Stimulated activated naive B cell treated with anti-CD40 and anti-IgM and Interleukin-4, amounts not matched to agents 10 μg/mL and 1 μg/mL and 100 μg/mL, for 72 hours (primary cell): ENCODE results near the gene MX1.

Experiments used
- ATAC-seq, 2 donors: fragments of 150-1000 bp; cut with Tn5 transposase; replicated peaks; 2 replicates each; pipeline ENCODE4 v1.10.0; 2021; ENCODE audit warnings: moderate library complexity in 1 of 2
- DNase-seq: peaks from one replicate; pipeline ENCODE4 v3.0.0; 2021
- H3K27ac Mint-ChIP-seq: one replicate; pipeline ENCODE4 v1.8.0; 2022; ENCODE audit warnings: mild to moderate bottlenecking, mixed read lengths
- H3K27me3 Mint-ChIP-seq, 2 donors: one replicate each; pipeline ENCODE4 v1.8.0; 2022; ENCODE audit warnings: mixed read lengths in 2 of 2
- H3K36me3 Mint-ChIP-seq, 2 donors: one replicate each; pipeline ENCODE4 v1.8.0; 2022; ENCODE audit warnings: mixed read lengths in 2 of 2, mild to moderate bottlenecking in 1 of 2
- H3K4me1 Mint-ChIP-seq, 2 donors: one replicate each; pipeline ENCODE4 v1.8.0; 2022; ENCODE audit warnings: mixed read lengths in 2 of 2, mild to moderate bottlenecking in 1 of 2
- H3K4me3 Mint-ChIP-seq, 2 donors: one replicate each; pipeline ENCODE4 v1.8.0; 2022; ENCODE audit warnings: mild to moderate bottlenecking in 2 of 2, mixed read lengths in 2 of 2, moderate library complexity in 1 of 2
- H3K9me3 Mint-ChIP-seq, 2 donors: one replicate each; pipeline ENCODE4 v1.8.0; 2022; ENCODE audit warnings: mixed read lengths in 2 of 2, mild to moderate bottlenecking in 1 of 2

MX1 gene

DNA sequence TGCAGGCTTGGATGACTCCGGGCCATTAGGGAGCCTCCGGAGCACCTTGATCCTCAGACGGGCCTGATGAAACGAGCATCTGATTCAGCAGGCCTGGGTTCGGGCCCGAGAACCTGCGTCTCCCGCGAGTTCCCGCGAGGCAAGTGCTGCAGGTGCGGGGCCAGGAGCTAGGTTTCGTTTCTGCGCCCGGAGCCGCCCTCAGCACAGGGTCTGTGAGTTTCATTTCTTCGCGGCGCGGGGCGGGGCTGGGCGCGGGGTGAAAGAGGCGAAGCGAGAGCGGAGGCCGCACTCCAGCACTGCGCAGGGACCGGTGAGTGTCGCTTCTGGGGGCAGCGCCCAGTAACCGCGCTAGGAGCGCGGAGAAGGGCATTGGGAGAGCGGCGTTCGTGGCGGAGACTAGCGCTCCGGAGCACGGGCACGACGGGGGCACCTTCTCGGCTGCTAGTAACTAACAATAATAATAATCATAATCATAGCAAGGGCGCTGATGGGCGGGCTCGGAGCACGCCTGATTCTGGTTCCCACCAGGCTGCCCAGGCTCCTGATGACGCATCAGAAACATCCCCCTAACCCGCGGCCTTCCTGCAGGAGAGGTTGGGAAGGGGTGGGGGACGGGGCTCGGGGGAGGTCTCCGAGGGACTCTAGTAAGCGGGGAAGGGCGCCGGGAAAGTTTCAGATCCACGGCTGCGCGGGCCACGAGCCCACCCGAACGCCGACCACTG is at the start of gene MX1:
TSS of gene MX1 (plus strand) at position 286 of the 722 bp plus-strand sequence. CDS start 5,832 bp downstream, outside the sequence.
- H3K4me1 Mint-ChIP-seq = peaks cover 49 to 81% of the 10 kb centered on the region in 2 donors
- H3K36me3 Mint-ChIP-seq = peaks cover 0 to 8% of the 10 kb centered on the region in 2 donors
- ATAC-seq = peak; percentile 92
- peaks cover 2 to 4% of the 10 kb centered on the region in 2 donors for H3K9me3 Mint-ChIP-seq
- peak; percentile 70 for DNase-seq
- peak within 1 kb of the TSS; percentile 93 to 99 for H3K4me3 Mint-ChIP-seq
- no peaks in the 10 kb centered on the region for H3K27me3 Mint-ChIP-seq
- H3K27ac Mint-ChIP-seq = peak within 1 kb of the TSS; percentile 92

GRCh38 chr21:41377715-41378114 is 48.3 kb upstream of the MX1 start:
- no peak for DNase-seq
- Mint-ChIP-seq H3K36me3 (peaks cover 36 to 38% of the 10 kb centered on the region in 2 donors), H3K9me3 (no peaks in the 10 kb centered on the region), H3K27ac (no peak overlapping the region), H3K4me1 (peaks cover 5 to 12% of the 10 kb centered on the region in 2 donors), H3K27me3 (no peaks in the 10 kb centered on the region), H3K4me3 (no peak overlapping the region)
- ATAC-seq = no peak

- H3K4me1 Mint-ChIP-seq = peaks cover 3 to 12% of the 10 kb centered on the region in 2 donors
- peaks cover 36 to 38% of the 10 kb centered on the region in 2 donors for H3K36me3 Mint-ChIP-seq
- no peaks in the 10 kb centered on the region for H3K9me3 Mint-ChIP-seq
Observed at GRCh38 chr21:41378849-41379248, 47.2 kb upstream of the MX1 start.

DNA sequence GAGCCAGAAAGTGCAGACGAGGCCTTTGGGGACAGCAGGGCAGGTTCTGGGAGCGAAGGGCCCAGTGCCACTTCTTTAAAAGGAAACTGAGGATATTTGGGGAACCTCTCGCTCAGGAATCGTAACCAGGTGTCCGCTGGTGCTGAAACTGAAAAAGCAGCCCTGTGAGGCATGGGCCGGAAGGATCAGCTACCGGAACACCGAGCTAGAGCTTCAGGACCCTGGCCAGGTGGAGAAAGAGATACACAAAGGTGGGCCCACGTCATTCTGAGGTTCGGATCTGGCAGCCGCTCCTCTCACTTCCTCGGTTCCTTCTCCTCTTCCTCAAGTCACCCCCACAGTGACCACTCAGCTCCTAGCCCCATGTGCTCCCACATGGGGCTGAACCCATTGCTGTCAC is 46.1 kb upstream of the MX1 start:
- H3K4me1 Mint-ChIP-seq = peaks cover 1 to 7% of the 10 kb centered on the region in 2 donors
- H3K4me3 Mint-ChIP-seq = no peak overlapping the region
- no peak for ATAC-seq
- no peak overlapping the region for H3K27ac Mint-ChIP-seq
- peaks cover 35 to 38% of the 10 kb centered on the region in 2 donors for H3K36me3 Mint-ChIP-seq
- no peaks in the 10 kb centered on the region for H3K27me3 Mint-ChIP-seq
- H3K9me3 Mint-ChIP-seq = no peaks in the 10 kb centered on the region
- DNase-seq = no peak

More at GRCh38 chr21:41378849-41379248, 47.2 kb upstream of the MX1 start:
- no peaks in the 10 kb centered on the region for H3K27me3 Mint-ChIP-seq
- H3K27ac Mint-ChIP-seq = no peak overlapping the region
- no peak overlapping the region for H3K4me3 Mint-ChIP-seq
- DNase-seq = no peak
- ATAC-seq = no peak

DNA sequence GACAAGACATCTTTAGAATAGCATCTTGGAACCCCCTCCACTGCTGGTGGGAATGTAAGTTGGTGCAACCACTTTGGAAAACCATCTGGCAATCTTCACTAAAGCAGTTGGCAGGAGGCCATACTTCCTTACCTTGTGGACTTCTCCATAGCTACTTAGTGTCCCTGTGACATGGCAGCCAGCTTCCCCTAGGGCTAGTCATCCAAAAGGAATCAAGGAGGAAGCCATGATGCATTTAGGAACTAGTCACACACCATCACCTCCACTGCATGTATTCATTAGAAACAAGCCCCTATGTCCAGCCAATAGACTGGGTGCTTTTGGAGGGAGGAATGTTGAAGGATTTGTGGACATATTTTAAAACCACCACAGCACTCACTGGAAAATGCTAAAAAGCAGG is 44.3 kb upstream of the MX1 start:
- no peaks in the 10 kb centered on the region for H3K9me3 Mint-ChIP-seq
- H3K27ac Mint-ChIP-seq = no peak overlapping the region
- ATAC-seq = no peak
- H3K4me3 Mint-ChIP-seq = no peak overlapping the region
- H3K4me1 Mint-ChIP-seq = no peaks in the 10 kb centered on the region
- no peak for DNase-seq
- peaks cover 36 to 40% of the 10 kb centered on the region in 2 donors for H3K36me3 Mint-ChIP-seq
- H3K27me3 Mint-ChIP-seq = no peaks in the 10 kb centered on the region

DNA sequence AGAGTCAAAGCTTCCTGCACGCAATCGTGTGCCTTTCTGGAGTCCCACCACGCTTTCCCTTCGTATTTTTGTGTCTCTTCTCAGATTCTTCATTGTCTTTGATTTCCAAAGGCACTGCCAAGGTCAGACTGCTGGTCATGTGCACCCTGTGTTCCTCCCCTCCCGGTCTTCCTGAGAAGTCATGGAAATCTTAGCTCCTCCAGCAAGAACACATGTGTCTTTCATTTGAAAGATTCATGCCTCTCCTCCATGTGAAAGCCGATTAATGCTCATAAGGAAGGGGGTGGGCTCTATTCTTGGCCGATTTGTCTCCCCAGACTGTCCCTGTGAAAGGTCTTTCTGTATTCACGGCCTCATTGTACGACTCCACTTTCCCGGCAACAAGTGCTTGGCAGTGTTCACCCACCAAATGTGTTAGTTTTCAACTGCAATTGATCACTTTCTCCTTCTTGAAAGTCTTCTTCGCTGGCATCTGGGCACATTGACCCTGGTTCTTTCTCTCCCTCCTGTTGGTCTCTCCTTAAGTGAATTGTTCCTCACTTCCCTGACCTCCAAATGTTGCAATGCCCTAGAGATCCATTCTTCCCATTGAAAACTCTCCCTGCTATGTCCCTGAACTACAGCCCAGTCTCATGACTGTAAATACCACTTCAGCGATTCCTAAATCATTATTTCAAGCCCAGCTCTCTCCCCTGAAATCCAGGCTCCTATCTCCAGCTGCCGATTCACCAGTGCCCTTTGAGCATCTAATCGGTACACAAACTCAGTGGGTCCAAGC is 38.8 kb upstream of the MX1 start:
- no peak overlapping the region for H3K27ac Mint-ChIP-seq
- H3K4me1 Mint-ChIP-seq = no peaks in the 10 kb centered on the region
- ATAC-seq (no peak), DNase-seq (no peak)
- no peaks in the 10 kb centered on the region for H3K9me3 Mint-ChIP-seq
- H3K36me3 Mint-ChIP-seq = peaks cover 27 to 38% of the 10 kb centered on the region in 2 donors
- no peaks in the 10 kb centered on the region for H3K27me3 Mint-ChIP-seq
- H3K4me3 Mint-ChIP-seq = no peak overlapping the region

DNA sequence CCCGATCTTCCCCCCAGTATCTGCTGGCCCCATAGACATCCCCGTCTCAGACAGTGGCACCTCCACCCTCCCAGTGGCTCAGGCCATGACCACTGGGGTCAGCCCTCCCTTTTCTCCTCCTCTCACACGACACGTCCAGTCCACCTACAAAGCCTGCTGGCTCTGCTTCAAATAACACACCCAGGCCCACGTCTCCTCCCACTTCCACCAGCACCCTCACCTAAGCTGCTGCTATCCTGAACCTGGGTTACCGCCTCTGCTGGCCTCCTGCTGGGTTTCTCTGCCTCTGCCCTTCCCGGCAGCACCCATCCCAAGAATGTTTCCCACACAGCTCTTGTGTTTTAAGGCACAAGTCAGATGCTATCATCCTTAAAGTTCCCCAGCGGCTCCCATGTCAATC is 38.2 kb upstream of the MX1 start:
- Mint-ChIP-seq H3K27me3 (no peaks in the 10 kb centered on the region), H3K36me3 (peaks cover 24 to 35% of the 10 kb centered on the region in 2 donors), H3K27ac (no peak overlapping the region), H3K4me3 (no peak overlapping the region), H3K4me1 (no peaks in the 10 kb centered on the region), H3K9me3 (no peaks in the 10 kb centered on the region)
- ATAC-seq (no peak), DNase-seq (no peak)

DNA sequence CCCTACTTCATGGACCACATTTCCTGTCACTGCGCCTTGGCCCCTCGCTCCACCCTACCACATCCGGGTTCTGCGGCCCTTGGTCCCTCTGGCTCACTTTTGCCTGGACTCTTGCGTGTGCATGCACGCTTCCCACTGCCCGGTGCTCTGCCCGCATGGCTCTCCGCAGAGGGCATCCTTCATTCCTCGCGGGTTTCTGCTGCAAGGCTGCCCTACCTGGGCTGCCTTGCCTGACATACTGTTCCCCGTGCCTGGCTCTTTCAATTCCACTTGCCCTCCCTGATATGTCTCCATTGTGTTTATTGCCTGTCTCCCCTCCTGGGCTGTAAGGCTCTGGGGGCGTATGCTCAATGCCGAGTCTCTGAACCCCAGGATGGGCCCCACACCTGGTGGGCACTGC is 37.8 kb upstream of the MX1 start:
- no peaks in the 10 kb centered on the region for H3K4me1 Mint-ChIP-seq
- no peak overlapping the region for H3K27ac Mint-ChIP-seq
- H3K27me3 Mint-ChIP-seq = no peaks in the 10 kb centered on the region
- DNase-seq (no peak), ATAC-seq (no peak)
- H3K9me3 Mint-ChIP-seq = no peaks in the 10 kb centered on the region
- H3K4me3 Mint-ChIP-seq = no peak overlapping the region
- H3K36me3 Mint-ChIP-seq = peaks cover 24 to 36% of the 10 kb centered on the region in 2 donors

DNA sequence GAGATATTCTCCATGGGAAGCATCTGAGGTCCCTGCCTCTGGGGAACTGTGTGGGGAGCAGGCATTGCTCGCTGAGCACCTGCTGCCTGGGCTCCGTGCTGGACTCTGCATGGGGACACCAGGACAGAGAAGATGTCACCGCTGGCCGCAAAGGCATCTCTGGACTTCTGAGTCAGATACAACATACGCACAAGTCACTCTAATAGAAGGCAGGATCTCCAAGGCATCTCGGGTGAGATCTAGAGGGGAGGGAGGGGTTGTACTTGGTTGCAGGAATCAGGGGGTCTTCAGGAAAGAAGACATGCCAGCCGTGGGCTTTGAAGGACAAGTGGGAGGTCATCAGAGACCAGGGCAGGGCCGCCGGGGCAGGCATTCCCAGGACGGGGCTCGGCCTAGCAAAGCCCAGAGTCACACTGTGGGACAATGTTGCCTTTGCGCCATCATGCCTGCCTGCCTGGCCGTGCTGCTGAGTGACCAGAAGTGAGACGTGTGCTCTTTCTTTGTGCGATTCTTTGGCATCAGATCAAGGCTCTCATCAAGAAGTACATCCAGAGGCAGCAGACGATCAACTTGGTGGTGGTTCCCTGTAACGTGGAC is 35.9 kb upstream of the MX1 start:
- Mint-ChIP-seq H3K9me3 (no peaks in the 10 kb centered on the region), H3K4me3 (no peak overlapping the region), H3K4me1 (peaks cover 0 to 2% of the 10 kb centered on the region in 2 donors), H3K27ac (no peak overlapping the region), H3K36me3 (peaks cover 29 to 51% of the 10 kb centered on the region in 2 donors), H3K27me3 (no peaks in the 10 kb centered on the region)
- ATAC-seq (no peak), DNase-seq (no peak)

DNA sequence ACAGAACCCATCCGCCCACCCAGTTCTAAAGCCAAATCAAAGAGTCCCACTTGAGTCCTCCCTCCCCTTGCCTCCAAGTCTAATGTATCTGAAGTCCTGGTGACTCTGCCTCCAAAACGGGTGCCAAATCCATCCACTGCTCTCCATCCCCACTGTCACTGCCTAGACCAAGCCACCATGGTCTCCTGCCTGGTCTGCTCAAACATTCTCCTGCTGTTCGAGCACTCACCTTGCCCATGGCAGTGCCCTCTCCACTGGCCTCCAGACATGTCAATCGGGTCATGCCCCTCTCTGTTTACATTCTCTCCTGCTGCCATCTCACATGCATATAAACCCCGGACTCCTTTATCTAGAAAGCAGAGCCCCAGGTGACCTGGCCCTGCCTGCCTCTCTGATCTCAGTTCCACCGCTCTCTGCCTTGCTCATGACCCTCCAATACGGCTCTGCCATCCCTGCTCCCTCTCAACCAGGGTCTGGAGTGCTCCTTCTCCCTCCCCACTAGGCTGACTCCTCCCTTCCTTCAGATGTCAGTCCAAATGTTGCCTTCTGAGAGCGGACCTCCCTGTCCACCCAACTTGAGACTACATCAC is 32.1 kb upstream of the MX1 start:
- ATAC-seq (no peak), DNase-seq (no peak)
- H3K4me3 Mint-ChIP-seq = no peak overlapping the region
- H3K4me1 Mint-ChIP-seq = peaks cover 14% of the 10 kb centered on the region in 2 donors
- H3K9me3 Mint-ChIP-seq = no peaks in the 10 kb centered on the region
- H3K27me3 Mint-ChIP-seq = no peaks in the 10 kb centered on the region
- peaks cover 19 to 37% of the 10 kb centered on the region in 2 donors for H3K36me3 Mint-ChIP-seq
- no peak overlapping the region for H3K27ac Mint-ChIP-seq

- no peak overlapping the region for H3K4me3 Mint-ChIP-seq
- peaks cover 14% of the 10 kb centered on the region in 2 donors for H3K4me1 Mint-ChIP-seq
- H3K36me3 Mint-ChIP-seq = peaks cover 26 to 54% of the 10 kb centered on the region in 2 donors
- no peaks in the 10 kb centered on the region for H3K27me3 Mint-ChIP-seq
- no peaks in the 10 kb centered on the region for H3K9me3 Mint-ChIP-seq
- no peak overlapping the region for H3K27ac Mint-ChIP-seq
- no peak for DNase-seq
- no peak for ATAC-seq
Observed at GRCh38 chr21:41396558-41397075, 29.4 kb upstream of the MX1 start.

DNA sequence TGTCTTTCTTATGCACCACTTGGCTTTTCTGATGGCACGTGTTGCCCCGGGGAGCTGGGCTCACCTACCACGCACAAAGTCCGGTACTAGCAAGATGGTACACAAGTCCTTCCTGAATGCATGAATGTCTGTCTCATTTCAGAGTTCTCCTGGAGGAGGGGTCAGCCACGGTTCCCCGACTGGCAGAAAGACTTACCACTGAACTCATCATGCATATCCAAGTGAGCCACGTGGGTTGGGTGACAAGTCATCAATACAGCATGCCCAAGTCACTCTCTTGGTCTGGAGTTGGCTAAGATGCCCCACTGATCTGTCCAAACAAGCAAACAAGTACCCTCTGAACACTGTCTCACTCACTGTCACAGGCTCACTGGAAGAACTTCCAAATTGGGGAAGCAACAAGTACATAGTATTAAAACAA is 28.6 kb upstream of the MX1 start:
- H3K27me3 Mint-ChIP-seq = no peaks in the 10 kb centered on the region
- ATAC-seq = peak; percentile 50 to 64
- H3K27ac Mint-ChIP-seq = peak overlapping the region; percentile 4

DNA sequence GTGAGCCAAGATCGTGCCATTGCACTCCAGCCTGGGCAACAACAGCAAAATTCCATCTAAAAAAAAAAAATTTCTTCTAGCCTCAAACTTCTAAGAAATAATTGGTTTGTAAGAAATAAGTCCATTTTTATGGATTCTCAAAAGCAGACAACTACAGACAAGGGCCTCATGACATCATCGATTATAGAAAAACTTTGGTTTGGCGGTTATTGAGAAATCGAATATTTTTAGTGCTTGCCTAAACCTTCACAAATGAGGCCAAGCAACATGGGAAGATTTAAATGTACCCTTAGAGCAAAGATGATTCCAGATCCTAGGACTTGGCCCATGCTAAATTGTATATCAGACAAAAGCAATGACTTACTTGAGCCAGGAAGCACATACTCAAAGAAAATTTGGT is 27.8 kb upstream of the MX1 start:
- Mint-ChIP-seq H3K27me3 (no peaks in the 10 kb centered on the region), H3K9me3 (no peaks in the 10 kb centered on the region), H3K4me1 (peaks cover 14% of the 10 kb centered on the region in 2 donors), H3K27ac (no peak overlapping the region), H3K4me3 (no peak overlapping the region), H3K36me3 (peaks cover 32 to 51% of the 10 kb centered on the region in 2 donors)
- ATAC-seq (no peak), DNase-seq (no peak)

More for the DNA sequence above, 28.6 kb upstream of the MX1 start:
- peaks cover 26 to 50% of the 10 kb centered on the region in 2 donors for H3K36me3 Mint-ChIP-seq
- H3K4me3 Mint-ChIP-seq = no peak overlapping the region
- no peaks in the 10 kb centered on the region for H3K9me3 Mint-ChIP-seq
- no peak for DNase-seq
- peaks cover 14% of the 10 kb centered on the region in 2 donors for H3K4me1 Mint-ChIP-seq

DNA sequence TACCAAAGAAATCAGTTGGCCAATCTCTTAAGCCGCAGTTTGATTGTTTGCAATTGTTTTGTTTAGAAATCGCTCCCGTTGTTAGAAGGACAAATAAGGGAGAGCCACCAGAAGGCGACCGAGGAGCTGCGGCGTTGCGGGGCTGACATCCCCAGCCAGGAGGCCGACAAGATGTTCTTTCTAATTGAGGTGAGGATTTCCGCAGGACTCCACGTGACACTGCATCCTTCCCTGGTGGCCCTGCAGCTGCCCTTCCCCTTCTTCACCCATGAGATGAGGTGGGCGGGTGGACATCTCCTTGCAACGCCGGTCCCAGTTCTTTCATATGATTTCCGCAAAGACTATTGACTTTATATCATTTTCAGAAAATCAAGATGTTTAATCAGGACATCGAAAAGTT is 27.2 kb upstream of the MX1 start:
- Mint-ChIP-seq H3K36me3 (peaks cover 32 to 49% of the 10 kb centered on the region in 2 donors), H3K4me3 (no peak overlapping the region), H3K27me3 (no peaks in the 10 kb centered on the region), H3K4me1 (peaks cover 14% of the 10 kb centered on the region in 2 donors), H3K9me3 (no peaks in the 10 kb centered on the region), H3K27ac (no peak overlapping the region)
- no peak for DNase-seq
- ATAC-seq = no peak
